ENCODE data around the gene HSPA6.
"Not testable (repeated sequence)": the region's sequence is repeated elsewhere in the genome, so short reads cannot be mapped to it uniquely, and the experiment has no call there.

Gene HSPA6

DNA sequence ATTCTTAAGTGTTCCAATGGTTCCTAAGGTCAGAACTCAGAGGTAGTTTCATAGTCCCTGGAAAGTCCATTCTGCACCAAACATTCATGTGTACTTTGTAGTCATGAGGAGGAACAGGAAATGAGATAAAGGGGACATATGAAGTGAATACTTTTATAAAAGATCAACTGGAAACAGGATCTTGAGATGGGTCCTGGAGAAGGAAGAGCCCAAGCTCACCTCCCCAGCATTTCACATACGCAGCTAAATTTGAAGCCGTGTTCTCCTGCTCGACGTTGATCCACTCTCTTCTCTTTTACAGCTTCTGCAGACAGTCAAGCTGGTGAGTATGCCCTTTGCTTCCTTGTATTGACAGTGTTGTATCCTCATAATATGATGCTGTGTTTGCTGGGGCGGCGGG lies 18.7 kb upstream of the HSPA6 start:
- DNase-seq: no peak

DNA sequence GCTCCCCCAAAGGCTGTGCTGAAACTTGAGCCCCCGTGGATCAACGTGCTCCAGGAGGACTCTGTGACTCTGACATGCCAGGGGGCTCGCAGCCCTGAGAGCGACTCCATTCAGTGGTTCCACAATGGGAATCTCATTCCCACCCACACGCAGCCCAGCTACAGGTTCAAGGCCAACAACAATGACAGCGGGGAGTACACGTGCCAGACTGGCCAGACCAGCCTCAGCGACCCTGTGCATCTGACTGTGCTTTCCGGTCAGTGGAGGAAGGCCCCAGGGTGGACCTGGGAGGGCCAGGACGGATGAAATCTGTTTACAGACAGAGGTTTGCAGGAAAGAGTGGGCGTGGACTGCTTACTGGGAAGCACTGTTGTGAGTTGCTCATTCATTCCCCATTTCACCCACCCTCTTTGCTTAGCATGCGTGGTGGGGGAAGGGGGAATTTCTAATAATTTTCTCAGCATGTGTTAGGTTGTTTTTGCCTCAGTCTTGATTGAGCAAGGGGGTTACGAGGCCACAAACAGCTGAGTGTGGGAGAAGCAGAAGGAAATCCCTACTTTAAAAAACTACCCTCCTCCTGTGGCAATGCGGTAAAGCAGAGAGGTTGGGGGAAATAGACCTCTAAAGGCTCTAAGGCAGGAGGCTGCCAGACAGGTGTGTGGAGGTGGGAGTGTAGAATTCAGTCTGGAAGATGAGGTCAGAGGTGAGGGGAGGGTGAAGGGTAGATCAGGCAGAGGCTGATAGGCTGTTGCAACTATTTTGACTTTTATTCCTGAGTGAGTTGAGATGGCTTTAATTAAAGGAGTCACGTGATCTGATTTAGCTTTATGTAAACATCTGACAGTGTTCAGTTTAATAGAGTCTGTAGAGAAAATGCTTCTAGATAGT lies 17.8 kb upstream of the HSPA6 start:
- DNase-seq: no peak

DNA sequence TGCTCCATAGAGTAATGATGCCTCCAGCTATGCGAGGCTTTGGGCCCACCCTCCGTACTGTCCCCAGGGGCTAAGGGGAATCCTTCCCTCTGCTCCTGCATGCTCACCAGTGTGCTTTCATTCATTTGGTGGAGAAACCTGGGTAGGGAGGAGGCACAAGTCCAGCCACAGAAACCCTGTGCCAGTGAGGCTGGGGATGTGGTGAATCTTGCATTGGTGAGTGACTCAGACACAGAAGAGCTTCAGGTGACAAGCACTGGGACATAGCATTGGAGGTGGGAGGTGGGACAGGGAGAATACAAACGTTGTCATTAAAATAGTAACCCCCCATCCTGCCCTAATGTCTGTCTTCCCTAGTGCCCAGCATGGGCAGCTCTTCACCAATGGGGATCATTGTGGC lies 13.9 kb upstream of the HSPA6 start:
- no peak for DNase-seq

DNA sequence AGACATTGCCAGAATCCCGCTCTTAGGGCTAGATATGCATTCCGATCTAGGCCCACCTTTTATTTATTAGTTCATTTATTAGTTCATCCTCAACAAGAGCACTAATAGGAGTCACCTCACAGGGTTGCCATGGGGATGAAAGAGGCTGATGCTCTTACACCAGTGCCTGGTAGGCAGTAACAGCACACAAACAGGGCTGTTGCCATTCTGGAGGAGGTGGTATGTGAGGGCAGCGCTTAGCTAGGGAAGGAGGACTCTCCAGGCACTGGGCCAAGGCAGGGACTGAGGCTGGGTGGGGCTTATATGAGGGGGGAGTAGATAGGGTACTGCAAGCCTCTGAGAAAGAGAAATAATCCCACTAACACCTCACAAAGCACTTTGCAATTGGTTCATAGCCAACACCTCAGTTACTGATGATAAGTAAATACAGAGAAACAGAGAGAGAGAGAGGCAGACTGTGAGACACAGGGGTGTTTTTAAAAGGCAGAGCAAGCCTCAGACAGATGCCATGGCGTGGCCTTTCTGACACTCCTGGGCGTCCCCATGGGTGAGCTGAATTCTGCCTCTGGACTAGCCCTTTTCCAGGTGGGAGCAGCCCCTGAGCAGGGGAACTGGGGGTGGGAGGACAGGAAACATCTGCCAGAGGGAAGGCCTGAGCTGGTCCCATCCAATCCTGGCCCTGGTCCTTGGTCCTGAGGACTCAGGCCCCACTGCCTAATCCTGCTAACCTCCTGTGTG lies 13.2 kb upstream of the HSPA6 start:
- no peak for DNase-seq

DNA sequence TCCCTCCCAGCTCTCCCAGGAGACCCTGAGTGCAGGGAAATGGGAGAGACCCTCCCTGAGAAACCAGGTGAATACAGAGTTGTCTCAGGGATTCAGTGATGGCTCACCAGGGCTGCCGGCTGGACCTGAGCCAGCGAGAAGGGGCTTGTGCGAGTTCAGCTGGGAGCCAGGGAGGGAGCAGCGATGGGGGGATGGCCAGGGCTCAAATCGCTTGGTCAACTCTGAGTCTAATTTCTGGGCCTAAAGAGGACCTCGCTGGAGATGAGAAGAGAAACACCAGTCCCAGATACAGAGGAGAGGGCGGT lies 12.6 kb upstream of the HSPA6 start:
- no peak for DNase-seq

DNA sequence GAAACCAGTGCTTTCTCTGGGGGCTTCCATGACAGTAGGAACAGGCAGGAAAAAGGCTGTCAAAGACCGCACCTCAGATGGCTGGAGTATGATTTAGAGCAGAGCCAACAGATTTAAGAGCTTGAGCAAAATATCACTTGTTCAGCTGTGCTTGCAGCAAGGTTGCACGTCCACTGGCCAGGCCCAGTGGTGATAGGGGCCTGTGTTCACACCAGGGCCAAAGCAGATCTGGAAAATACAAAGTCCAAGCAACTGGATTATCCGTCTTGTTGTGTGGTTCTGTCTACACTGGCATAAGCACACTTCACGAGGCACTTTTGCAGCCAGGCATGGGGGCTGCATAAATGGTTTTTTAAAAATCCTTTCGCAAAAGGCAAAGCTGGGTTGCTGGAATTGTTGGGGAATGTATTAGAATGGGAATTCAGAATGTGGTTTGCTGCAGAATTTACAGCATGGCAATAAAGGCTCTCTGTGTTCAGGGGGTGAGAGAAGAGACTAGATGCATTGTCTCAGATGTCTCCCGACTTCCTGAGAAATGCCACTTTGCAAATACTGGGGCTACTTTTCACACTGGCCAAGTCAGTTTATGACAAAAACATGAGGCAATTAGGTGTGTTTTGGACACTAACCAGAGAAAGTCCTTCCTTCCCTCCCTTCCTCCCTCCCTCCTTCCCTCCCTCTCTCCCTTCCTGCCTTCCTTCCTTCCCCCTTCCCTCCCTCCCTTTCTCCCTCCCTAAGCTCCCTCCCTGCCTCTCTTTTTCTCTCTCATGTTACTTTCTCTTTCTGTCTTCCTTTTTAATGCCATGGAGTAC lies 11.5 kb upstream of the HSPA6 start:
- not testable (repeated sequence) for DNase-seq

DNA sequence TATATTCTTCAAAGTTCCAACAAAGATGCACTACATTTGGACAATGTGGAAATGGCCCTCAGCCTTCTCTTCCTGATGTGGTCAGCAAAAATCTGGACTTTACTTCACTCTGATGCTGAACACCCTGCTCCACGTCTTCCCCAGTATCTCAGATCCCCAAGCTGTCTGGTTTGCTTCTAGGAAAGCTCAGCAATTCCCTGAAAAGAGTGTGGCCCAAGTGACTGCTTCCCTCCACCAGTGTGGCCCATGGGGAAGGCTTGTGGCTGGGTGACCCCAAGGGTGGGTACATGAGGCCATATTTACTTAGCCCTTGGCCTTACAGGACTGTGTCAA lies 10.9 kb upstream of the HSPA6 start:
- DNase-seq: not testable (repeated sequence)

DNA sequence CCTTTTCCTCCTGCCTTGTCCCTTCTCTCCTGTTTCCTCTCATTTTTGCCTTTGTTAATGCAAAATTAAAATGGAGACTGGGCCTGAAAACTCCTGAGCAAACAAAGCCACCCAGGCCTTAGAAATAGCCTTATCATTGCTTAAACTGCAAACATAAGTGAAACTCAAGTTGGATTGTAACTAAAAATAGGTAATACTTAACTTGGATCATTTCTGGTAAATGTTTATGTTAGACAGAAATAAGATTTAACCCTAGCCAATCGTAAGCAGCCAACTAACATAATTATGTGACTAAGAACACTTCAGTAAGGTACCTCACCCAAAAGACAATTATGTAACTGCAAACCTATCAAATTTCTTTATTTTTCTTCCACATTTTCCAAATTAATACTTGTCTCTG lies 10.4 kb upstream of the HSPA6 start:
- not testable (repeated sequence) for DNase-seq

DNA sequence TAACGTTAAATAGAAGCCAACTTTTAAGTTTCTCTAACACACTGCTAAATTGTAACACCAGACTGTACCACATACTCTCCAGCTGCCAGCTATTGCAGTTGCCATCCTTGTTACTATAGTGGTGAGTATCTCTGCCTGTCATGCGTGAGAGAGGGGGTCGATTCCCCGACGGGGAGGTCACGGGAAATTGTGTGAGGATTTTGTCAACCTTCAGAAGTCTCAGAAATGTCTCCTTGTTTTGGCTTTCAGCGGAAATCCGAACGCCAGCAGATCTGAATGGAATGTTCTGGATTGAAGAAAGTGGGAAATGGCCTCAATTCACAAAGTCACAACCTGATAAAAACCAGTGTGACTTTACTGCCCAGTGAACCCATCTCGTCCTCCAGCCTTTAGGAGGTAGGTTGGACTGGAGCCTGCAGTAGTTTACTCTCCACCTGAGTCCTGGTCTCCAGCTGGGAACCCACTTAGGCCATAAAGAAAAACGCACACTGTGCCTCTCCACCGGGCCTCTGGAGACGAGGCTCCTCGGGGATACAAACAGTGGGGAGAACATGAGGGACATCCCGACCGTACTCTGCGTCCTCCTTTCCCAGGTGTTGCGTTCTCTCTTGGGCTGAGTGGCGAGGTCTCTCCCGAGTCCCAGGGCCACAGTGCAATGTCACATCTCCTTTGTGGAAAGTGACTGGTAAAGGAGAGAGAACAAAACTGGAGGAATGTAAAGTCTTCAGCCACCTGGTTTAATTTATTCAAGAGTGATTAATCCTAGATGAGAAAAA lies 1.1 kb upstream of the HSPA6 start:
- not testable (repeated sequence) for DNase-seq

DNA sequence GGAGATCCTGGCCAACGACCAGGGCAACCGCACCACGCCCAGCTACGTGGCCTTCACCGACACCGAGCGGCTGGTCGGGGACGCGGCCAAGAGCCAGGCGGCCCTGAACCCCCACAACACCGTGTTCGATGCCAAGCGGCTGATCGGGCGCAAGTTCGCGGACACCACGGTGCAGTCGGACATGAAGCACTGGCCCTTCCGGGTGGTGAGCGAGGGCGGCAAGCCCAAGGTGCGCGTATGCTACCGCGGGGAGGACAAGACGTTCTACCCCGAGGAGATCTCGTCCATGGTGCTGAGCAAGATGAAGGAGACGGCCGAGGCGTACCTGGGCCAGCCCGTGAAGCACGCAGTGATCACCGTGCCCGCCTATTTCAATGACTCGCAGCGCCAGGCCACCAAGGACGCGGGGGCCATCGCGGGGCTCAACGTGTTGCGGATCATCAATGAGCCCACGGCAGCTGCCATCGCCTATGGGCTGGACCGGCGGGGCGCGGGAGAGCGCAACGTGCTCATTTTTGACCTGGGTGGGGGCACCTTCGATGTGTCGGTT lies 477 bp downstream of the HSPA6 start:
- DNase-seq: not testable (repeated sequence)

DNA sequence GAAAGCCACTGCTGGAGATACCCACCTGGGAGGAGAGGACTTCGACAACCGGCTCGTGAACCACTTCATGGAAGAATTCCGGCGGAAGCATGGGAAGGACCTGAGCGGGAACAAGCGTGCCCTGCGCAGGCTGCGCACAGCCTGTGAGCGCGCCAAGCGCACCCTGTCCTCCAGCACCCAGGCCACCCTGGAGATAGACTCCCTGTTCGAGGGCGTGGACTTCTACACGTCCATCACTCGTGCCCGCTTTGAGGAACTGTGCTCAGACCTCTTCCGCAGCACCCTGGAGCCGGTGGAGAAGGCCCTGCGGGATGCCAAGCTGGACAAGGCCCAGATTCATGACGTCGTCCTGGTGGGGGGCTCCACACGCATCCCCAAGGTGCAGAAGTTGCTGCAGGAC lies 981 bp downstream of the HSPA6 start:
- DNase-seq: not testable (repeated sequence)

DNA sequence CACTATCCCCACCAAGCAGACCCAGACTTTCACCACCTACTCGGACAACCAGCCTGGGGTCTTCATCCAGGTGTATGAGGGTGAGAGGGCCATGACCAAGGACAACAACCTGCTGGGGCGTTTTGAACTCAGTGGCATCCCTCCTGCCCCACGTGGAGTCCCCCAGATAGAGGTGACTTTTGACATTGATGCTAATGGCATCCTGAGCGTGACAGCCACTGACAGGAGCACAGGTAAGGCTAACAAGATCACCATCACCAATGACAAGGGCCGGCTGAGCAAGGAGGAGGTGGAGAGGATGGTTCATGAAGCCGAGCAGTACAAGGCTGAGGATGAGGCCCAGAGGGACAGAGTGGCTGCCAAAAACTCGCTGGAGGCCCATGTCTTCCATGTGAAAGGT lies 1.6 kb downstream of the HSPA6 start:
- DNase-seq: not testable (repeated sequence)

DNA sequence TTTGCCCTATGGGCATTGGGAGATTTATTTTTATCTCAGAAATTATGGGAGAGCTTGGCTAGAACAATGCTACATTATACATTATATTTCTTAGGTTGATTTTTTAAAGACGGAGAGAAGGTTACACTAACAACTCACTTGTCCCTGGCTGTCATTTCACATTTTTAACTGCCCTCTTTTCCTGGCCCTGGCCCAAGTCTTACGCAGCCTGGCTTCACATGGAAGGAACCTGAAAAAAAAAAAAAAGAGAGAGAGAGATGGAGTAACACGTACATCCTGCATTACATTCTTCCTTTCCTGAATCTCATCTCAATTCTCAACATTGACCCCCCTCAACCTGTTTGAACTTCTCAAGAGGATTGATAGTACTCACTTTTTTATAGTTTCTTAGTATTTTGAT lies 4.2 kb downstream of the HSPA6 start:
- not testable (repeated sequence) for DNase-seq

DNA sequence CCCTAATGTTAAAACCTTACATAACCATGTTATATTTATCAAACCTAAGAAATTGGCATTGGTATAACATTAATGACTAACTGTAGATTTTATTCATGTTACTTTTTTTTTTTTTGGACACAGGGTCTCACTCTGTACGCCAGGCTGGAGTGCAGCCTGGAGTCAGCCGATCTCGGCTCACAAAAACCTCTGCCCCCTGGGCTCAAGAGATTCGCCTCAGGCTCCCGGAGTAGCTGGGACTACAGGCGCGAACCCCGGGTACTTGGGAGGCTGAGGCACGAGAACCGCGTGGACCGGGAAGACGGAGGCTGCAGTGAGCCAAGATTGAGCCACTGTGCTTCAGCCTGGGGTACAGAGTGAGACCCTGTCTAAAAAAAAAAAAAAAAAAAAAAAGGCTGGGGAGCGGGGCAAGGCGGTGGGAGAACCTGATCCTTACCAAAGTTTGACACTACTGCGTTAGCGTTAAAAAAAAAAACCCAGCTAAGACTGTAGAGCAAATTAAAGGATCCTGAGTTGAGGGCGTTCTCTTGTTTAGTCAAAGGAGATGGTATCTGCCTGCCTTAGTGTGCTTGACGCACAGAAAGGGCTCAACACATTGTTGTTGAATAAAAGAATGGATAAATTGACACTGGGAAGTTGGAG lies 5.2 kb downstream of the HSPA6 start:
- DNase-seq: not testable (repeated sequence)

DNA sequence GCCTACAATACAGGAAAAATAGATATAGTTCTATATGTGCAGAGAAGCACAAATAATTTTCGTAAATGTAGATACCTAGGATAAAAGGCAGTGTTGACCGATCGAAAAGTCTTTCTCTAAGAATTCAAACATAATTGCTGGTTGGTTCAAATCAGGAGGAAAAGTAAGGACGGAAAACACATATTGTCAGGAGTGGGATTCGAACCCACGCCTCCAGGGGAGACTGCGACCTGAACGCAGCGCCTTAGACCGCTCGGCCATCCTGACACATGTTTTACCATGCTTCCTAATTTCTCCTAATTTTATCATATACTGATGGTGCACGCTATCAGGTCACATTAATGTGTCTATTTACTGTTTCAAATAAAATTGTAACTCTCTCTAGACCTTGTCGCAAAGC lies 5.8 kb downstream of the HSPA6 start:
- DNase-seq: not testable (repeated sequence)

DNA sequence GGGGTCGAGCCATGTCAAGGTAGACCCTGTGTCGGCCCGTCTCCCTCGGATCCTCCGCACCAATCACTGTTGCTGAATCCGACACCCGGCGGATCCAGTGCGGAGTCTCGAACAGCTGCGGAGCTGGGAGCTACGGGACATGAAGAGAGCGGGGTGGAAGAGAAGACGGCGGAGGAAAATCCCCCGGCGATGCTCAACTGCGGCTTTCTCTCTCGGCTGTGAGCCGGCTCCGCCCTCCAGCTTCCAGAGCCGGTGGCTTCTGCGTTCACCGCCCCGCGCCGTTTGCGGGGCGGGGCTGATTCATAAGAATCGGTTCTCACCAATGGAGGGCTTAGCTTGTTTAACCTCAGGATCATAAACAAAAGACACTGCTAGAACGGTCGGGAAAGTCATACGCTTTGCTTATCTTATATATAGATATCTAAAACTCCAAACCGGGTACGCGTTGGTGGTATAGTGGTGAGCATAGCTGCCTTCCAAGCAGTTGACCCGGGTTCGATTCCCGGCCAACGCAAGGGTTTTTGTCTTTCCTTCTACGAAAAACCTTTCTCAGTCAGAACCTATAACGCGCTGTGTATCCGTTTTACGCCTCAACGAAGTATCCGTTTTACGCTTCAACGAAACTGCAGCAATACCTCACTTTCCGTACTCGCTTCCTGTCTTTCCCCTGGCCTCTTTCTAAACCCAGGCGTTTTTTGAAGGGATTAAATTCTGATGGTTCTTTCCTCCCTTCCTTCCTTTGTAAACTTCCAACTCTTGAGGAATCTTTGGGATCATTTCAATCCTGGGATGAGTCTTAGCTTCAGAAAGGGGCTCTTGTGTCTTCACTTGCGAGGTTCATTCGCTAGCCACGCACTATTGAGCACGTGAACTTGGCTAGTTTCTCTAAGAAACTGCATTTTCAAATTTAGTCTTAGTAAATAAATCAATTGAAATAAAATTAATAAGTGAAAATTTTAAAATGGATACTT lies 6.6 kb downstream of the HSPA6 start:
- peak; percentile 25 for DNase-seq

DNA sequence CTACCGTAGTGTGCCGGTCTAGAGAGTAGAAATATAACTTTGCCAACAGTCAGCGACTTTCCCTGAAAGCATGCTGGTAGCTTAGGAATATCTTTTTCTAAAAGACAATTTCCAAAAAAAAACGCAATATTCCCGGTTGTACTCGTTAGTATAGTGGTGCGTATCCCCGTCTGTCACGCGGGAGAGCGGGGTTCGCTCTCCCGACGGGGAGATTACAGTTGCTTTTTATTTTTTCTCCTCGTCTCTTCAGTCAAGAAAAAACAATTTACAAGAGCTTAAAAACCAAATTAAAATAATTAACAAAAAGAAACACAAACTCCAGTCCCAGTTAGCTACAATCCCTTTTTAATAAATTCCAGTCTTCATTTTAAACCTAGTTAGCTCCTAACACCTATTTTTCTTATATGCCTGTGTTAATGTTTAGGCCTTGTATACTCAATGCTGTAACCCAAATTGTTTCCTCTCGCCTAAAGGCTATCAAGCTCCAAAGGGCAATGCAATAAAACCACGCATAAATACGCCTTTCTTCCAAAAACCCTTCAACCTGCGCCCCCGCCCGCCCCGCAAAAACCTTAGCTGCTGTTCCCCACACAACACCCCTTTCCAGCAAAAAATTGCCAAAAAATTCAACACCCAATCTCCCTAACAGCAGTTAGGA lies 7.8 kb downstream of the HSPA6 start:
- DNase-seq: no peak

DNA sequence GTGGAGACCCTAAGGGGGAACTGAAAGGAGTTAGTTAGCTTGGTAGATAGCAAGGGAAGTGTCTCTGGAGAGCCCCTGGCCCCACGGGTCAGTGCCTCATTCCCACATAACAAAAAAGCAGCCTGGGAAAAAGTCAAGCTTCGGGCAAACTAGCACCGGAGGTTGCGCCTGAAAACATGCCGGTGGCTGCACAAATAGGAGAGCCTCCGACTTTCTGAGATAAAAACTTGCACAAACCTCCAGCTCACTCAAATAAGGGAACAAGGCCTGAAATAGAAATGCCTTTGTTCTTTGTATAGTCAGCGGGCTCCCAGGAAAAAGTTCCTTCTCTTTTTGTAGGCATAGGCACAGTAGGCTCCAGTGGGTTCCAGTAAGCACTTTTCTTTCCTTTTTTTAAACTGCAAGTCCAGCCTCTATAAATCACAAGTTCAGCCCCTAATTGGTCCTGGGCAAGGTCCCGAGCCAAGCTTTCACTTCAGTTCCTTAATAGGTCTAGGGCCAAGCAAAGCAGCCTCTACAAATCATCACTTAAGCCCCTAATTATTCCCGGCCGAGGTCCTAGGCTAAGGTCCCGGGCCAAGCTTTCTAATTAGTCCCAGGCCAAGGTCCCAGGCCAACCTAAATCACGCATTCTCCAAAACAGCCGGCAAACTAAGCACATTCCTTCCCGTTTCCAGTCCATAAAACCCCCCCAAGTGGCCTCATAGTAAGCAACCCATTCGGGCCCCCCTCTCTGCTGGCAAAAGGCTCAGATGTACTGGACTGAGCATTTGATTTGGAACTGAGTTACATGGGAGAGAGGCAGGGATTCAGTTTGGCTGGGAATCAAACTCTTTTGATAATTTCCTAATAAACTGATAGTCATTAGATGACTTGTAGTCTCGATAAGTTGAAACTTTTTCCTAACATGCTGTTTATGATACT lies 8.6 kb downstream of the HSPA6 start:
- not testable (repeated sequence) for DNase-seq

DNA sequence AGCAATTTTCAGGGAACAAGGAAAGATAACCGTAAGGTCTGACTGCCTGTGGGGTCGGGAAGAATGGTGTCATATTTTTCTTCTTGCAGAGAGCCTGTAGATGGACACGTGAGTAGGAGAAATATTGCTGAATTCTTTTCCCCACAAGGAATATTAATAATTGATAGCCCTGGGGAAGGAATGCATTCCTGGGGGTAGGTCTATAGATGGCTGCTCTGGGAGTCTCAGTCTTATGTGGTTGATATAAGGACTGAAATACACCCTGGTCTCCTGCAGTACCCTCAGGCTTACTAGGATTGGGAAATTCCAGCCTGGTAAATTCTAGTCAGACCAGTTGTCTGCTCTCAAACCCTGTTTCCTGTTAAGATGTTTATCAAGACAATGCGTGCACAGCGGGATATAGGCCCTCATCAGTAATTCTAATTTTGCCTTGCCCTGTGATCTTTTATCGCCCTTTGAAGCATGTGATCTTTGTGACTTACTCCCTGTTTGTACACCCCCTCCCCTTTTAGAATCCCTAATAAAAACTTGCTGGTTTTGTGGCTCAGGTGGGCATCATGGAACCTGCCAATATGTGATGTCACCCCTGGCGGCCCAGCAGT lies 12.8 kb downstream of the HSPA6 start:
- not testable (repeated sequence) for DNase-seq

Measured in 8988T (cell line).